Left ventricle myocardium inferior (tissue), 1 donor: ENCODE data around the gene NUF2. TPM values are rescaled to one million over a fixed set of nuclear protein-coding genes. Genes with fewer than 3 reads are reported as not detected.
A peak's percentile ranks its signal among the peaks of the same experiment; 100 is the strongest.
"Not testable (repeated sequence)": the region's sequence is repeated elsewhere in the genome, so short reads cannot be mapped to it uniquely, and the experiment has no call there.

Experiments used
- DNase-seq: peaks from one replicate; pipeline ENCODE4 v3.0.0-alpha.2; 2020
- H3K27ac ChIP-seq: fragments of 200-600 bp; replicated peaks from 2 replicates; pipeline ENCODE4 v1.8.0; 2021
- H3K27me3 ChIP-seq: fragments of 200-600 bp; 2 replicates; pipeline ENCODE4 v1.8.0; 2021; ENCODE audit warnings: low read depth
- H3K36me3 ChIP-seq: fragments of 200-600 bp; 2 replicates; pipeline ENCODE4 v1.8.0; 2021
- H3K4me1 ChIP-seq: fragments of 200-600 bp; 2 replicates; pipeline ENCODE4 v1.8.0; 2021
- H3K4me3 ChIP-seq: fragments of 200-600 bp; 2 replicates; pipeline ENCODE4 v1.8.0; 2021; ENCODE audit warnings: mild to moderate bottlenecking, moderate library complexity
- H3K9me3 ChIP-seq: fragments of 200-600 bp; replicated peaks from 2 replicates; pipeline ENCODE4 v1.8.0; 2021
- intact Hi-C: fragments of 100-400 bp; cut with micrococcal nuclease; formaldehyde crosslinking; loops from one replicate; pipeline ENCODE4 v1.11.0; 2022
- long read RNA-seq: library from polyadenylated mRNA; unstranded; transcript quantifications from one replicate; pipeline ENCODE4 v2.0.0, GENCODE V29; 2021
- total RNA-seq: library from RNA; stranded (reverse); fragmentation: NEBNext Ultra II Directional; extraction: Animal tissue kit (Norgen Biotek cat#: 25700); gene quantifications from one replicate; pipeline ENCODE4 v1.2.1, GENCODE V29; 2021
- TF ChIP-seq, protein P1 (sequence below): fragments of 200-600 bp; IDR thresholded peaks from 2 replicates; pipeline ENCODE4 v1.8.0; 2021; ENCODE audit warnings: antibody characterized with exemption, mild to moderate bottlenecking, borderline replicate concordance
- donor health status: DM: no; HTN: yes; CAD: no; lungs with severe emphysema.

The NUF2 gene
- 1.0 TPM for total RNA-seq
- long read RNA-seq, partial matches to known transcripts, result 0 of 1 reads
- long read RNA-seq, other reads (novel, unspliced or antisense), result 1 of 1 reads

DNA sequence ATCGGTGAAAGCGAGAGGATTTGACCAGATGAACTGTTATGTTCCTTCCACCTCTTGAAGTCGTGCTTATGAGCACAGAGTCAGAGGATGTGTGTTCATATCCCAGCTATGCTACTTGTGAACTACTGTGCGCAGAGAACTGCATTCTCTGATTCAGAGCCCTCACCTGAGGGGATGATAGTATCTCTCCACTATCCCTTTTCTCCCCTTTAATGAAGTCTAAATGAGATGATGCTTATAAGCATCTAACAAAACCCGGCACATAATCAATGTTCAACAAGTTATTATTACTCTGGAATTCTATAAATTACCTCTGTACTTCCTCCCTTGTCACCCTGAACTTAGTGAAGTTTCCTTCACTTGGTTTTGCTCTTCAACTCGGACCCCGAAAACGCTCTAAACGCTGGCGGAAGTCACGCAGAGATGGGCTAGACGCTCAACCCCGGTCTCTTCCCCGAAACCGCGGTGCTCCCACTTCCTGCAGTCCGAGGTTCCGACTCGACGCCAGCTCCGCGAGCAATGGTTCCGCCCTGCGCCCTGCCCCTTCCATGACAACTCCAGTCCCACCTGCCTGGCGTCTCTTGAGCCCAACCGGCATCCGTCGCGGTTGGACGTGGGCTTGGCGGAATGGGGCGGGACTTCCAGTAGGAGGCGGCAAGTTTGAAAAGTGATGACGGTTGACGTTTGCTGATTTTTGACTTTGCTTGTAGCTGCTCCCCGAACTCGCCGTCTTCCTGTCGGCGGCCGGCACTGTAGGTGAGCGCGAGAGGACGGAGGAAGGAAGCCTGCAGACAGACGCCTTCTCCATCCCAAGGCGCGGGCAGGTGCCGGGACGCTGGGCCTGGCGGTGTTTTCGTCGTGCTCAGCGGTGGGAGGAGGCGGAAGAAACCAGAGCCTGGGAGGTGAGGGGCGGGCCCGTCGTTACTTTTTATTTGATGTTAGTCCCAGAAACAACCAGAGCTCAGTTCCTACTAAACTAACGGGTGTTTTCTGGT lies at the start of gene NUF2:
NUF2 (plus strand) TSS at position 644 of the 995 bp plus-strand sequence. CDS start 4,098 bp downstream, outside the sequence.
- Histone ChIP-seq H3K4me1 (peaks cover 23% of the 10 kb centered on the region), H3K9me3 (no peaks in the 10 kb centered on the region), H3K27me3 (no peaks in the 10 kb centered on the region), H3K4me3 (peak within 1 kb of the TSS; percentile 82), H3K27ac (peak within 1 kb of the TSS; percentile 82), H3K36me3 (peaks cover 16% of the 10 kb centered on the region)
- intact Hi-C loops, result no loop called here
- TF ChIP-seq, protein P1, sequence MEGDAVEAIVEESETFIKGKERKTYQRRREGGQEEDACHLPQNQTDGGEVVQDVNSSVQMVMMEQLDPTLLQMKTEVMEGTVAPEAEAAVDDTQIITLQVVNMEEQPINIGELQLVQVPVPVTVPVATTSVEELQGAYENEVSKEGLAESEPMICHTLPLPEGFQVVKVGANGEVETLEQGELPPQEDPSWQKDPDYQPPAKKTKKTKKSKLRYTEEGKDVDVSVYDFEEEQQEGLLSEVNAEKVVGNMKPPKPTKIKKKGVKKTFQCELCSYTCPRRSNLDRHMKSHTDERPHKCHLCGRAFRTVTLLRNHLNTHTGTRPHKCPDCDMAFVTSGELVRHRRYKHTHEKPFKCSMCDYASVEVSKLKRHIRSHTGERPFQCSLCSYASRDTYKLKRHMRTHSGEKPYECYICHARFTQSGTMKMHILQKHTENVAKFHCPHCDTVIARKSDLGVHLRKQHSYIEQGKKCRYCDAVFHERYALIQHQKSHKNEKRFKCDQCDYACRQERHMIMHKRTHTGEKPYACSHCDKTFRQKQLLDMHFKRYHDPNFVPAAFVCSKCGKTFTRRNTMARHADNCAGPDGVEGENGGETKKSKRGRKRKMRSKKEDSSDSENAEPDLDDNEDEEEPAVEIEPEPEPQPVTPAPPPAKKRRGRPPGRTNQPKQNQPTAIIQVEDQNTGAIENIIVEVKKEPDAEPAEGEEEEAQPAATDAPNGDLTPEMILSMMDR, result no peak
- peak; percentile 97 for DNase-seq

DNA sequence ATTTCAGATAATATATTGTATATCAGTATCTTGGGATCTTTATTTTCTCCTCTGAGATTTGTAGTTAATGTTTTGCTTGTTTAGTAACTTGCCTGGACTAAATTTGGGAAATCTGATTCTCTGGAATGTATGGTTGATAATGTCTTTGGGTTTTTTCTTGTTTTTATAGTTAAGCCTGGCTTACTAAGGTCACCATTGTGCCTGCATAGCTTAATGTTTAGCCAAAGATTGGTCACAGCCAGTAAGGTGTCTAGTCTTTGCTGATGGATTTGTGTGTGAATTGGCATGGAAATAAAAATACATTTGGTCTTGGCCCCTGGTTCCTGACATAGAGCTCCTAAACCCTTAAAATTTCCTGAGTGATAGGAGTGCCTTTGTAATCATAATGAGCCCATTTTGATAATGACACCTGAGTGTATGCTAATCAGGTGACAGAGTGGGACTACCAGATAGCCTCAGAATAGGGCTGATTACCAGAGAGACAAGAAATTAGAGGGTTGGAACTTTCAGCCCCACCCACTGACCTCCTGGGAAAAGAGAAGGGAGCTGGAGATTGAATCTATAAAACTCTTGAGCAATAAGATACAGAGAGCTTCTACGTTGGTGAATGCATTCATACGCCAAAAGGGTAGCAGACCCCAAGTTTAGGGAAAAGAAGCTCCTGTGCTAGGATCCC lies 47.9 kb upstream of the NUF2 start:
- intact Hi-C loops, result no loop called here
- Histone ChIP-seq H3K27ac (no peak overlapping the region), H3K9me3 (peaks cover 17% of the 10 kb centered on the region), H3K4me3 (no peak overlapping the region), H3K36me3 (no peaks in the 10 kb centered on the region), H3K4me1 (no peaks in the 10 kb centered on the region), H3K27me3 (no peaks in the 10 kb centered on the region)
- TF ChIP-seq, protein P1, result no peak
- DNase-seq, result no peak

DNA sequence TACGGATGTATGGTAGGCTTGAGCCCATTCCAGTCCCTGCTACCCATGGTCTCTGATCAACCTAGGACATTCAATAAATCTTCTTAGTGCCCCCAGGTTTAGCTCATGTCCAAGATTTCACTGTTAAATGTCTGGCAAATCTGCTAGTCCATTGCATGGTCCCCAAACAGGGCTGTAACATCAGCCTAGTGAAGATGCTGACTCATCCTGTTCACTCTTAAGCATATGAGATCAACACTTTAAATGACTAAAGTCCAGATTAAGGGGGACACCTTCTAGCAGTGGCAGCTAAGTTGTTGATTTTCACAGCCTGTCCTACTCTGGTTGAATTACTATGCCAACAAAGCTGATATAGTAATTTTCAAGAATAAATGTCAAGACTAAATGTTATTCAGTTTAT lies 46.5 kb upstream of the NUF2 start:
- TF ChIP-seq, protein P1, result no peak
- H3K4me1 ChIP-seq, result no peaks in the 10 kb centered on the region
- DNase-seq, result no peak
- H3K36me3 ChIP-seq, result no peaks in the 10 kb centered on the region
- H3K4me3 ChIP-seq, result no peak overlapping the region
- H3K27me3 ChIP-seq, result no peaks in the 10 kb centered on the region
- peaks cover 29% of the 10 kb centered on the region for H3K9me3 ChIP-seq
- no peak overlapping the region for H3K27ac ChIP-seq
- intact Hi-C loops, result no loop called here

DNA sequence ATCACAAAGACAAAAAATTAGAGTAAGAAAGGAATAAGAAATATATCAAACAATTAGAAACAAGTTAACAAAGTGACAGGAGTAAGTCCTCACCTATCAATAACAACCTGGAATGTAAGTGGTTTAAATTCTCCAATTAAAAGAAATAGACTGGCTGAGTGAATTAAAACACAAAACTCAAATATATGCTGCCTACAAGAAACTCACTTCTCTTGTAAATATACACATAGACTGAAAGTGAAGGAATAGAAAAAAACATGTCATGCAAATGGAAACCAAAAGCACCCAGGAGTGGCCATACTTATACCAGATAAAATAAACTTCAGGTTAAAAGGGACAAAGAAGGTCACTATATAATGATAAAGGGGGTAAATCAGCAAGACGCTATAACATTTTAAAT lies 43.2 kb upstream of the NUF2 start:
- Histone ChIP-seq H3K27me3 (no peaks in the 10 kb centered on the region), H3K36me3 (no peaks in the 10 kb centered on the region), H3K4me3 (no peak overlapping the region), H3K27ac (no peak overlapping the region), H3K9me3 (peaks cover 29% of the 10 kb centered on the region), H3K4me1 (no peaks in the 10 kb centered on the region)
- TF ChIP-seq, protein P1, result no peak
- intact Hi-C loops, result no loop called here
- no peak for DNase-seq

DNA sequence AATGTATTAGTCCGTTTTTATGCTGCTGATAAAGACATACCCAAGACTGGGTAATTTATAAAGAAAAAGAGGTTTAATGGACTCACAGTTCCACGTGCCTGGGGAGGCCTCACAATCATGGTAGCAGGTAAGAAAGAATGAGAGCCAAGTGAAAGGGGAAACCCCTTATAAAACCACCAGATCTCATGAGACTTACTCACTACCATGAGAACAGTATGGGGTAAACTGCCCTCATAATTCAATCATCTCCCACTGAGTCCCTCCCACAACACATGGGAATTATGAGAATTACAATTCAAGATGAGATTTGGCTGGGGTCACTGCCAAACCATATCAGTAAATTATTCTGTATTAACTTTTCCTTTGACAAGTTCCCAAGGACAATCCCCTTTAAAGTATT lies 36.9 kb upstream of the NUF2 start:
- intact Hi-C loops, H3K4me3 ChIP-seq, H3K9me3 ChIP-seq, H3K4me1 ChIP-seq, H3K27ac ChIP-seq, H3K36me3 ChIP-seq, DNase-seq, H3K27me3 ChIP-seq: not testable (repeated sequence)
